HepG2 (cell line): ENCODE data around the gene DYNLT2B. TPM values are rescaled to one million over a fixed set of nuclear protein-coding genes. Genes with fewer than 3 reads are reported as not detected.

Experiments
- ATAC-seq: fragments of 200-7000 bp; cut with Tn5 transposase; 3 replicates; pipeline ENCODE4 v1.9.1; 2020; ENCODE audit warnings: mild to moderate bottlenecking, moderate library complexity
- BruUV-seq: library from RNA; stranded (reverse); fragments of 400-500 nt; replicated peaks from 2 replicates; lab custom pipeline; 2021; lab: Mats Ljungman, UMichigan
- CTCF ChIA-PET: fragments of 300-600 bp; formaldehyde crosslinking; extraction: SDS; loops from one replicate; lab custom pipeline; 2021; ENCODE audit warnings: low total read pairs, inconsistent platforms, low intra/inter-chr PET ratio; lab: Yijun Ruan, JAX
- POLR2A ChIA-PET: fragments of 350-600 bp; sonication (Branson Sonifier 250); formaldehyde crosslinking; loops from one replicate; lab custom pipeline; 2020; ENCODE audit warnings: antibody characterized with exemption, inconsistent platforms; lab: Yijun Ruan, JAX
- DNase-seq: peaks from one replicate; pipeline ENCODE4 v3.0.0-alpha.2; 2015; ENCODE audit warnings: low spot score
- FAIRE-seq: peaks from 3 replicates; lab custom pipeline; 2011; peaks lifted over from hg19 to GRCh38; lab: Jason Lieb, UNC
- H2AFZ ChIP-seq: one replicate; pipeline ENCODE4 v1.6.1; 2011; ENCODE audit warnings: low read length, inconsistent platforms
- H3K27ac ChIP-seq: fragments of 300-600 bp; 3 replicates; pipeline ENCODE4 v1.8.0; 2011; ENCODE audit warnings: mixed run types, mild to moderate bottlenecking, mixed read lengths, low read length, inconsistent platforms; ENCODE audit not compliant: insufficient read depth; ENCODE audit errors: extremely low read length
- H3K27me3 ChIP-seq, 2 experiments: fragments of 200-600 bp in 1 of 2; 2 replicates in 1 of 2; 3 replicates in 1 of 2; pipeline versions ENCODE4 v1.6.0 to v1.8.0; 2011; ENCODE audit warnings: low read length in 2 of 2, mild to moderate bottlenecking in 2 of 2, moderate library complexity in 2 of 2, inconsistent platforms in 1 of 2; ENCODE audit not compliant: insufficient read depth in 2 of 2, control insufficient read depth in 1 of 2
- H3K36me3 ChIP-seq, 2 experiments: fragments of 200-600 bp in 1 of 2; replicated peaks in 1 of 2; 2 replicates in 1 of 2; 3 replicates in 1 of 2; pipeline versions ENCODE4 v1.5.1 to v1.8.0; 2011; ENCODE audit warnings: low read length in 2 of 2, inconsistent platforms in 1 of 2; ENCODE audit not compliant: insufficient read depth in 2 of 2, control insufficient read depth in 1 of 2
- H3K4me1 ChIP-seq: 2 replicates; pipeline ENCODE4 v1.5.1; 2012; ENCODE audit warnings: low read length, inconsistent platforms; ENCODE audit not compliant: insufficient read depth
- H3K4me2 ChIP-seq: 2 replicates; pipeline ENCODE4 v1.6.0; 2011; ENCODE audit warnings: low read depth, low read length, inconsistent platforms
- H3K4me3 ChIP-seq, 3 experiments: fragments of 200-600 bp in 1 of 3; sonication (generic), shearing (Covaris generic) in 1 of 3; replicated peaks in 1 of 3; 2 replicates each; pipeline ENCODE4 v1.5.1; 2011 to 2016; ENCODE audit warnings: low read length in 3 of 3, inconsistent platforms in 2 of 3, low read depth in 2 of 3, mild to moderate bottlenecking in 2 of 3, control low read depth in 1 of 3, mixed read lengths in 1 of 3; ENCODE audit not compliant: insufficient read depth in 1 of 3
- H3K79me2 ChIP-seq: one replicate; pipeline ENCODE4 v1.6.1; 2011; ENCODE audit warnings: low read length, inconsistent platforms; ENCODE audit not compliant: insufficient read depth
- H3K9ac ChIP-seq: 2 replicates; pipeline ENCODE4 v1.6.0; 2011; ENCODE audit warnings: mild to moderate bottlenecking, low read depth, low read length, inconsistent platforms; ENCODE audit not compliant: insufficient read depth
- H3K9me3 ChIP-seq: 2 replicates; pipeline ENCODE4 v1.5.1; 2012; ENCODE audit warnings: mild to moderate bottlenecking, low read length
- H4K20me1 ChIP-seq: 2 replicates; pipeline ENCODE4 v1.6.0; 2011; ENCODE audit warnings: inconsistent platforms, mild to moderate bottlenecking, low read length, moderate library complexity; ENCODE audit not compliant: insufficient read depth
- ATF2 ChIP-seq: sonication (generic); formaldehyde crosslinking; IDR thresholded peaks from 2 replicates; pipeline ENCODE4 v1.4.0; 2020; ENCODE audit warnings: missing genetic modification reagents
- ZNF432 ChIP-seq: sonication (generic); formaldehyde crosslinking; IDR thresholded peaks from 2 replicates; pipeline ENCODE4 v1.5.0; 2020; ENCODE audit warnings: missing genetic modification reagents, mild to moderate bottlenecking, borderline replicate concordance
- ZNF687 ChIP-seq: sonication (generic); formaldehyde crosslinking; IDR thresholded peaks from 2 replicates; pipeline ENCODE4 v1.5.1; 2020; ENCODE audit warnings: mild to moderate bottlenecking, missing genetic modification reagents, moderate library complexity
- WGBS: methylation state at CpG from one replicate; pipeline ENCODE4 v1.1.6; 2017; ENCODE audit warnings: low lambda C conversion rate; 5-methylcytosine and 5-hydroxymethylcytosine counted together
- in situ Hi-C: cut with HindIII; loops from 2 replicates; pipeline ENCODE4 v1.10.0; 2017; ENCODE audit warnings: low pct_unique_long_range_greater_than_20kb; ENCODE audit not compliant: extremely low pct_ligation_motif_present
- intact Hi-C: fragments of 100-400 bp; cut with micrococcal nuclease; formaldehyde crosslinking; loops from one replicate; pipeline ENCODE4 v1.10.0; 2022; ENCODE audit not compliant: unreplicated experiment
- polyA plus RNA-seq, 8 experiments: library from polyadenylated mRNA; depleted of rRNA in 3 of 8; stranded (reverse) in 7 of 8; unstranded in 1 of 8; fragments of >200 nt; fragmentation: Illumina TruSeq in 4 of 8; extraction: Trizol in 4 of 8; gene quantifications; 2 replicates each; pipeline versions ENCODE4 v1.2.1 to v1.2.3, GENCODE V29; 2011 to 2016; ENCODE audit warnings: low read depth in 4 of 8, missing spikeins in 1 of 8, mixed read lengths in 1 of 8; ENCODE audit not compliant: insufficient read depth in 1 of 8
- total RNA-seq, 5 experiments: library from RNA; depleted of rRNA; stranded (reverse); fragments of >200 nt; fragmentation: Illumina TruSeq; extraction: Trizol; gene quantifications; 2 replicates each; pipeline ENCODE4 v1.2.3, GENCODE V29; 2016; ENCODE audit warnings: low read depth in 1 of 5

The DYNLT2B gene
- total and polyA plus RNA-seq, 2 of the 13 experiments (the other 11 are each of a cell fraction or from before 2014, with no cell fraction given), result 4.0 to 7.0 TPM

- no peak for DNase-seq
- peak overlapping the region; percentile 77 for H2AFZ ChIP-seq
- in situ Hi-C loops (no loop called here), intact Hi-C loops (no loop called here)
- ATAC-seq, result peak; percentile 71
- no peaks in the 10 kb centered on the region for H3K9me3 ChIP-seq
- H3K4me2 ChIP-seq, result peak overlapping the region; percentile 78
- 35% methylated on average over 7 of the region's 12 CpGs for WGBS
- no TSS peak for BruUV-seq
- no peak for FAIRE-seq
- peak overlapping the region; percentile 49; the same call in 1 of the 2 replicates for H3K9ac ChIP-seq
- H3K4me1 ChIP-seq, result peaks cover 23% of the 10 kb centered on the region
- no peaks in the 10 kb centered on the region for H3K79me2 ChIP-seq
- CTCF ChIA-PET, result no interaction called here
- peak overlapping the region; percentile 40 to 60 (median 42); a peak in 4 of 6 replicates for H3K4me3 ChIP-seq
- POLR2A ChIA-PET, result no interaction called here
- no peak overlapping the region for H3K27ac ChIP-seq
- TF ChIP-seq ZNF687 (CRISPR knock-in tag) (peak; percentile 41), ZNF432 (CRISPR knock-in tag) (no peak), ATF2 (CRISPR knock-in tag) (no peak)
- no peaks in the 10 kb centered on the region for H3K27me3 ChIP-seq
- no peaks in the 10 kb centered on the region for H4K20me1 ChIP-seq
- no peaks in the 10 kb centered on the region for H3K36me3 ChIP-seq
Measured at GRCh38 chr3:196335503-196335948, 17.5 kb upstream of the DYNLT2B start.
